RCC 7860 (cell line): ENCODE data around the gene WDFY1.

ENCODE experiments used
- DNase-seq: peaks from one replicate; pipeline ENCODE4 v3.0.0-alpha.2; 2015; ENCODE audit warnings: low spot score
- FAIRE-seq: peaks from 2 replicates; lab custom pipeline; 2012; peaks lifted over from hg19 to GRCh38; lab: Jason Lieb, UNC

The WDFY1 gene

DNA sequence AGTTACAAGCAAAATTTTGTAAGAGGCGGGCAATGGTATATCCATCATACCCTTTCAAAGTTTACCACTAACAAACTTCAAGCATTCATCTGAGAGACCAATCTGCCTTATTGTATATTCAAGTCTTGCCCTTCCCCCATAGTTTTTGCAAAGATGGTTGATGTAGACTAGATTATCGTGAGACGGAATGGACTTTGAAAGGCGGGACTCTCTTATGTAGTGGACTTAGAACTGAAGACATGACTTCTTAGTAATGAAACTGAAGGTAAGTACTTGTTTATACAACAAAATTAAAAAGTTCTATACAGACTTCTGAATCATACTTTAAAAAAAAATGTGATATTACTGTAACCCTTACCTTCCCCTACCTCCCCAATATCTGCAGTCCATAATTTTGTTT, 118.1 kb downstream of the WDFY1 start:
- DNase-seq (no peak), FAIRE-seq (no peak)
